ENCODE data around the gene PDIA2. TPM values are rescaled to one million over a fixed set of nuclear protein-coding genes. Genes with fewer than 3 reads are reported as not detected.

Gene PDIA2
- total and polyA plus RNA-seq, 2 donors (not counting 3 experiments of a cell fraction or from before 2014, with no cell fraction given) = 0.63 TPM; not detected in 1

- no peak overlapping the region for H2AFZ ChIP-seq (ENCODE audit: low read depth, low read length)
- BruUV-seq (replicated peaks) = no TSS peak
- POLR2A ChIA-PET = no interaction called here
These were observed 19.0 kb downstream of the PDIA2 start for GRCh38 chr16:301950-302349.

GRCh38 chr16:303760-304505, 21.0 kb downstream of the PDIA2 start:
- TF ChIP-seq MYC (IDR thresholded peaks at IDR 0.05; ENCODE audit: low read depth, low read length) (no peak), GATA2 (IDR thresholded peaks at IDR 0.05; ENCODE audit: insufficient read depth, insufficient read length, low read depth, low read length) (no peak), CTCF (IDR thresholded peaks at IDR 0.05; ENCODE audit: extremely low read depth in 1 of 2, insufficient read depth in 1 of 2, low read depth in 1 of 2, low read length in 2 of 2) (no peak), MAX (IDR thresholded peaks at IDR 0.05; ENCODE audit: insufficient read depth, insufficient read length) (no peak), EZH2 (IDR thresholded peaks at IDR 0.05; ENCODE audit: borderline replicate concordance, low read depth, low read length, severe bottlenecking) (no peak)
- H2AFZ ChIP-seq (ENCODE audit: low read depth, low read length) = no peak overlapping the region
- ChIA-PET CTCF (interaction anchor here (1.4 to 1.9 kb wide), 2 partner anchors 49 to 59 kb away, joined by 5 read pairs; partner anchors contain the start of gene AXIN1), POLR2A (no interaction called here)
- no peaks in the 10 kb centered on the region for H3K9me3 ChIP-seq (replicated peaks; ENCODE audit: control insufficient read depth, insufficient read depth, low read length)
- no peak overlapping the region for H3K4me3 ChIP-seq (replicated peaks in 1 of 3; ENCODE audit: insufficient read depth in 1 of 3, low read depth in 1 of 3, low read length in 3 of 3)
- FAIRE-seq (no peak), DNase-seq (ENCODE audit: low read depth, low spot score) (no peak)
- H4K20me1 ChIP-seq (replicated peaks; ENCODE audit: control insufficient read depth, extremely low read depth, insufficient read depth, low read length) = no peaks in the 10 kb centered on the region
- dilution Hi-C loops (cut with MboI; ENCODE audit: extremely low pct_ligation_motif_present, low sequenced_read_pairs) (no loop called here), intact Hi-C loops (cut with micrococcal nuclease) (no loop called here)
- BruUV-seq (replicated peaks) = no TSS peak
- H3K27ac ChIP-seq (ENCODE audit: insufficient read depth, low read depth, low read length) = no peak overlapping the region
- no peak overlapping the region for H3K9ac ChIP-seq (replicated peaks; ENCODE audit: extremely low read depth, insufficient read depth, low read length)
- no peaks in the 10 kb centered on the region for H3K4me1 ChIP-seq (ENCODE audit: control insufficient read depth, extremely low read depth, insufficient read depth, low read length)
- no peaks in the 10 kb centered on the region for H3K9me1 ChIP-seq (replicated peaks; ENCODE audit: control insufficient read depth, extremely low read depth, insufficient read depth, low read length)
- H3K4me2 ChIP-seq (ENCODE audit: insufficient read depth, low read length) = no peak overlapping the region
- H3K79me2 ChIP-seq (ENCODE audit: control insufficient read depth, insufficient read depth, low read length) = no peaks in the 10 kb centered on the region
- peaks cover 0 to 31% of the 10 kb centered on the region in 2 experiments for H3K36me3 ChIP-seq (ENCODE audit: control insufficient read depth in 2 of 2, extremely low read depth in 1 of 2, insufficient read depth in 2 of 2, low read length in 2 of 2)
- H3K27me3 ChIP-seq (ENCODE audit: control insufficient read depth in 2 of 2, insufficient read depth in 2 of 2, low read length in 2 of 2) = no peaks in the 10 kb centered on the region

More at GRCh38 chr16:301950-302349, 19.0 kb downstream of the PDIA2 start:
- Histone ChIP-seq H3K4me2 (ENCODE audit: insufficient read depth, low read length) (no peak overlapping the region), H3K27ac (ENCODE audit: insufficient read depth, low read depth, low read length) (no peak overlapping the region), H4K20me1 (replicated peaks; ENCODE audit: control insufficient read depth, extremely low read depth, insufficient read depth, low read length) (no peaks in the 10 kb centered on the region), H3K9me3 (replicated peaks; ENCODE audit: control insufficient read depth, insufficient read depth, low read length) (no peaks in the 10 kb centered on the region), H3K9me1 (replicated peaks; ENCODE audit: control insufficient read depth, extremely low read depth, insufficient read depth, low read length) (no peaks in the 10 kb centered on the region), H3K4me3 (replicated peaks in 1 of 3; ENCODE audit: insufficient read depth in 1 of 3, low read depth in 1 of 3, low read length in 3 of 3) (no peak overlapping the region), H3K4me1 (ENCODE audit: control insufficient read depth, extremely low read depth, insufficient read depth, low read length) (no peaks in the 10 kb centered on the region), H3K79me2 (ENCODE audit: control insufficient read depth, insufficient read depth, low read length) (no peaks in the 10 kb centered on the region), H3K36me3 (ENCODE audit: control insufficient read depth in 2 of 2, extremely low read depth in 1 of 2, insufficient read depth in 2 of 2, low read length in 2 of 2) (peaks cover 0 to 26% of the 10 kb centered on the region in 2 experiments), H3K27me3 (ENCODE audit: control insufficient read depth in 2 of 2, insufficient read depth in 2 of 2, low read length in 2 of 2) (no peaks in the 10 kb centered on the region), H3K9ac (replicated peaks; ENCODE audit: extremely low read depth, insufficient read depth, low read length) (no peak overlapping the region)
- intact Hi-C loops (cut with micrococcal nuclease) (no loop called here), dilution Hi-C loops (cut with MboI; ENCODE audit: extremely low pct_ligation_motif_present, low sequenced_read_pairs) (no loop called here)
- FAIRE-seq (no peak), DNase-seq (ENCODE audit: low read depth, low spot score) (no peak)
- TF ChIP-seq JUN (IDR thresholded peaks at IDR 0.05; ENCODE audit: borderline replicate concordance, insufficient read depth, insufficient read length, low read depth) (no peak), MYC (IDR thresholded peaks at IDR 0.05; ENCODE audit: low read depth, low read length) (no peak), MAX (IDR thresholded peaks at IDR 0.05; ENCODE audit: insufficient read depth, insufficient read length) (no peak), POLR2A (IDR thresholded peaks at IDR 0.05; ENCODE audit: low read depth, low read length) (no peak), POLR2AphosphoS5 (IDR thresholded peaks at IDR 0.05; ENCODE audit: insufficient read depth, low read depth, low read length) (no peak), FOS (IDR thresholded peaks at IDR 0.05; ENCODE audit: borderline replicate concordance, insufficient read depth, low read length) (no peak), GATA2 (IDR thresholded peaks at IDR 0.05; ENCODE audit: insufficient read depth, insufficient read length, low read depth, low read length) (no peak), EZH2 (IDR thresholded peaks at IDR 0.05; ENCODE audit: borderline replicate concordance, low read depth, low read length, severe bottlenecking) (no peak)
- CTCF ChIA-PET = interaction anchor here (1.2 to 1.7 kb wide), 2 partner anchors 10 to 47 kb away, joined by 3 to 4 read pairs; no protein-coding TSS in a partner anchor
